HFFc6 (cell line): Measurements from ENCODE around the gene CERCAM. TPM values are rescaled to one million over a fixed set of nuclear protein-coding genes. Genes with fewer than 3 reads are reported as not detected.

Experiments used
- DNase-seq: peaks from one replicate; pipeline ENCODE4 v3.0.0-alpha.2; 2018
- H3K27ac Mint-ChIP-seq: 2 replicates; pipeline ENCODE4 v1.8.0; 2020; ENCODE audit warnings: mild to moderate bottlenecking, mixed read lengths
- H3K27me3 Mint-ChIP-seq: 2 replicates; pipeline ENCODE4 v1.8.0; 2021; ENCODE audit warnings: mild to moderate bottlenecking, moderate library complexity, mixed read lengths; ENCODE audit not compliant: insufficient read depth
- H3K36me3 Mint-ChIP-seq: 2 replicates; pipeline ENCODE4 v1.8.0; 2021; ENCODE audit warnings: low read depth, mixed read lengths
- H3K4me1 Mint-ChIP-seq: 2 replicates; pipeline ENCODE4 v1.8.0; 2020; ENCODE audit warnings: low read depth, mixed read lengths
- H3K4me3 Mint-ChIP-seq: 2 replicates; pipeline ENCODE4 v1.8.0; 2020; ENCODE audit warnings: mild to moderate bottlenecking, moderate library complexity, mixed read lengths
- H3K9me3 Mint-ChIP-seq: 2 replicates; pipeline ENCODE4 v1.8.0; 2020; ENCODE audit warnings: mild to moderate bottlenecking, mixed read lengths
- CTCF ChIP-seq: fragments of 200-600 bp; sonication (generic); IDR thresholded peaks from 2 replicates; pipeline ENCODE4 v1.5.0; 2021; ENCODE audit warnings: antibody characterized with exemption, mild to moderate bottlenecking
- microRNA-seq: library from miRNA; unstranded; fragments of <30 nt; microRNA quantifications from one replicate; pipeline ENCODE4, GENCODE V29; 2019
- total RNA-seq, 6 experiments: library from RNA; stranded (reverse); fragmentation: NEBNext Ultra II Directional; extraction: Animal tissue kit (Norgen Biotek cat#: 25700); gene quantifications; 2 replicates in 1 of 6; 3 replicates in 5 of 6; pipeline ENCODE4 v1.2.3, GENCODE V29; 2021

CERCAM gene
- total RNA-seq, 6 experiments from 2014 or later = 125 to 172 (median 136) TPM

DNA sequence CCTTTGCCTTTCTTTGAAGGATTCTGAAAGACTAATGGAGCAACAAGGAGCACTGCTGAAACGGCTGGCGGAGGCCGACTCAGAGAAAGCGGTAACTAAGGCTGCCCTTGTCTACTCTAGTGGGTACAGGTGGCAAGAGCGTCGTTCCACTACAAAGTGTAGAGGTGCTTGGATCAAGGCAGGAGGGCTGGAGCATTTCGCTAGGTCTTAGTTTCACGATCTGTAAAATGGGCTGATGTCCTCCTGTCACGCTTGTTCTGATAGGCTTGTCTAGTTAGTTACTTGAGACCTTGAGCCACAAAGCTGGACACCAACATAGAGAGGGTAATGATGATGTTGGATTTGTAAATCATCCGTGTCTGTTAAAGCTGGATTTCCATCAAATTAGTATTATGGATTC is 60.9 kb downstream of the CERCAM start:
- Mint-ChIP-seq H3K36me3 (peaks cover 31% of the 10 kb centered on the region), H3K4me1 (no peaks in the 10 kb centered on the region)

GRCh38 chr9:128482186-128482585 is 61.5 kb downstream of the CERCAM start:
- peaks cover 37% of the 10 kb centered on the region for H3K36me3 Mint-ChIP-seq
- H3K4me3 Mint-ChIP-seq = no peak overlapping the region
- H3K27ac Mint-ChIP-seq = no peak overlapping the region
- no peak for DNase-seq
- no peak for TF ChIP-seq CTCF
- H3K4me1 Mint-ChIP-seq = no peaks in the 10 kb centered on the region
- no peaks in the 10 kb centered on the region; the same call in 1 of the 2 replicates for H3K27me3 Mint-ChIP-seq
- H3K9me3 Mint-ChIP-seq = no peaks in the 10 kb centered on the region

More for the DNA sequence above, 60.9 kb downstream of the CERCAM start:
- no peak for DNase-seq
- no peak overlapping the region for H3K27ac Mint-ChIP-seq
- no peaks in the 10 kb centered on the region; the same call in 1 of the 2 replicates for H3K27me3 Mint-ChIP-seq
- H3K9me3 Mint-ChIP-seq = no peaks in the 10 kb centered on the region
- TF ChIP-seq CTCF = no peak
- H3K4me3 Mint-ChIP-seq = no peak overlapping the region

- H3K9me3 Mint-ChIP-seq = no peaks in the 10 kb centered on the region
- no peaks in the 10 kb centered on the region; the same call in 1 of the 2 replicates for H3K27me3 Mint-ChIP-seq
- H3K4me1 Mint-ChIP-seq = no peaks in the 10 kb centered on the region
- H3K4me3 Mint-ChIP-seq = no peak overlapping the region
- peaks cover 40% of the 10 kb centered on the region for H3K36me3 Mint-ChIP-seq
- TF ChIP-seq CTCF = no peak
- H3K27ac Mint-ChIP-seq = no peak overlapping the region
- no peak for DNase-seq
Observed at GRCh38 chr9:128484686-128485413, 64.2 kb downstream of the CERCAM start.

- Mint-ChIP-seq H3K4me1 (no peaks in the 10 kb centered on the region), H3K36me3 (peaks cover 43% of the 10 kb centered on the region), H3K4me3 (no peak overlapping the region), H3K27me3 (no peaks in the 10 kb centered on the region; the same call in 1 of the 2 replicates), H3K9me3 (no peaks in the 10 kb centered on the region), H3K27ac (no peak overlapping the region)
- no peak for DNase-seq
- TF ChIP-seq CTCF = no peak
Observed at GRCh38 chr9:128485414-128485855, 64.8 kb downstream of the CERCAM start.

DNA sequence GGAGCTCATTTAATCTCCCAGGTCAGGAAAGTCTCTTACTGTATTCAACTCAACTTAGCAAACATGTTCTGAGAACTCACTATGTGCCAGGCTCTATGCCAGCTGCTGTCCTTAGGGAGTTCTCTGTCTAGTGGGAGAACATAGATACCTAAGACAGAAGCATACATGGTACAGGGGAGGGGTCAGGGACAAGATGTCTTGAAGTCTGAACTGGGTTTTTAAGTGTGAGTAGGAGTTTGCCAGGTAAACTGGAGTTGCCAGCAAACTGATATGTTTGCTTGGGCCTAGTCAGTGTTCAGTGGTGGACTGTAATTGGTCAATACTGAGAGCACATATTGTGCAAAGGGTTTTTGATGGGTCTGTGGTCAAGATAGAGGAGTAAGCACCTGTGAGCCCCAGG is 65.5 kb downstream of the CERCAM start:
- Mint-ChIP-seq H3K9me3 (no peaks in the 10 kb centered on the region), H3K4me1 (no peaks in the 10 kb centered on the region), H3K27me3 (no peaks in the 10 kb centered on the region; the same call in 1 of the 2 replicates), H3K36me3 (peaks cover 38% of the 10 kb centered on the region), H3K27ac (no peak overlapping the region), H3K4me3 (no peak overlapping the region)
- no peak for DNase-seq
- no peak for TF ChIP-seq CTCF

Small RNA genes lying within 50 kb of the gene (microRNA-seq; reads per million reads assigned to microRNA genes)
- not detected for gene MIR219B

Other genes starting within 250 kb of the CERCAM start
- 100 to 1,000 TPM; 119 to 168 (median 148) TPM for gene CIZ1, start 229.3 kb upstream of the CERCAM start, total RNA-seq
- gene DNM1, start 217.5 kb upstream of the CERCAM start, total RNA-seq = 10 to 100 TPM; 17.4 to 38.2 (median 32.7) TPM
- gene GOLGA2, start 144.8 kb upstream of the CERCAM start, total RNA-seq = 100 to 1,000 TPM; 142 to 167 (median 156) TPM
- gene SWI5, start 144.6 kb upstream of the CERCAM start, total RNA-seq = 10 to 100 TPM; 40.7 to 46.7 (median 41.9) TPM
- gene TRUB2, start 98.4 kb upstream of the CERCAM start, total RNA-seq = 10 to 100 TPM; 27.0 to 38.5 (median 34.3) TPM
- 10 to 100 TPM; 29.8 to 33.3 (median 31.3) TPM for gene COQ4, start 98.0 kb upstream of the CERCAM start, total RNA-seq
- 10 to 100 TPM; 21.1 to 31.1 (median 23.2) TPM for gene SLC27A4, start 80.3 kb upstream of the CERCAM start, total RNA-seq
- 10 to 100 TPM; 63.8 to 75.5 (median 70.2) TPM for gene URM1, start 49.5 kb upstream of the CERCAM start, total RNA-seq
- 10 to 100 TPM; 29.5 to 40.8 (median 36.9) TPM for gene ODF2, start 35.1 kb downstream of the CERCAM start, total RNA-seq
- gene GLE1, start 83.9 kb downstream of the CERCAM start, total RNA-seq = 10 to 100 TPM; 22.2 to 26.7 (median 24.7) TPM
- gene SPTAN1, start 131.7 kb downstream of the CERCAM start, total RNA-seq = 100 to 1,000 TPM; 316 to 368 (median 327) TPM
- 10 to 100 TPM; 34.5 to 51.7 (median 49.9) TPM for gene DYNC2I2, start 236.0 kb downstream of the CERCAM start, total RNA-seq